Glutamatergic neuron (in vitro differentiated cells): ENCODE data around the gene ATAT1. TPM values are rescaled to one million over a fixed set of nuclear protein-coding genes. Genes with fewer than 3 reads are reported as not detected.
"Not testable (repeated sequence)": the region's sequence is repeated elsewhere in the genome, so short reads cannot be mapped to it uniquely, and the experiment has no call there.

Experiments used
- DNase-seq: peaks from one replicate; pipeline ENCODE4 v3.0.0; 2022
- H3K27ac Mint-ChIP-seq: one replicate; pipeline ENCODE4 v1.8.0; 2020; ENCODE audit warnings: mild to moderate bottlenecking, mixed read lengths, inconsistent platforms; ENCODE audit not compliant: unreplicated experiment
- H3K27me3 Mint-ChIP-seq: one replicate; pipeline ENCODE4 v1.8.0; 2020; ENCODE audit warnings: mild to moderate bottlenecking, moderate library complexity, mixed read lengths, inconsistent platforms; ENCODE audit not compliant: unreplicated experiment
- H3K36me3 Mint-ChIP-seq: one replicate; pipeline ENCODE4 v1.8.0; 2020; ENCODE audit warnings: mild to moderate bottlenecking, mixed read lengths, inconsistent platforms; ENCODE audit not compliant: unreplicated experiment
- H3K4me1 Mint-ChIP-seq: one replicate; pipeline ENCODE4 v1.8.0; 2020; ENCODE audit warnings: mild to moderate bottlenecking, low read depth, mixed read lengths, inconsistent platforms; ENCODE audit not compliant: unreplicated experiment
- H3K4me3 Mint-ChIP-seq: one replicate; pipeline ENCODE4 v1.8.0; 2020; ENCODE audit warnings: mild to moderate bottlenecking, mixed read lengths, inconsistent platforms; ENCODE audit not compliant: unreplicated experiment
- H3K9me3 Mint-ChIP-seq: one replicate; pipeline ENCODE4 v1.8.0; 2020; ENCODE audit warnings: mild to moderate bottlenecking, moderate library complexity, mixed read lengths, inconsistent platforms; ENCODE audit not compliant: unreplicated experiment
- total RNA-seq: library from RNA; stranded (reverse); fragmentation: NEBNext Ultra II Directional; extraction: Animal tissue kit (Norgen Biotek cat#: 25700); gene quantifications from one replicate; pipeline ENCODE4 v1.2.1, GENCODE V29; 2021; ENCODE audit not compliant: unreplicated experiment
- TF ChIP-seq, protein P1 (sequence below): fragments of 200-600 bp; sonication (generic); IDR thresholded peaks from one replicate; pipeline ENCODE4 v1.5.0; 2021; ENCODE audit not compliant: partially characterized antibody, unreplicated experiment

The ATAT1 gene
- total RNA-seq, 1 donor from 2014 or later = 131 TPM

DNA sequence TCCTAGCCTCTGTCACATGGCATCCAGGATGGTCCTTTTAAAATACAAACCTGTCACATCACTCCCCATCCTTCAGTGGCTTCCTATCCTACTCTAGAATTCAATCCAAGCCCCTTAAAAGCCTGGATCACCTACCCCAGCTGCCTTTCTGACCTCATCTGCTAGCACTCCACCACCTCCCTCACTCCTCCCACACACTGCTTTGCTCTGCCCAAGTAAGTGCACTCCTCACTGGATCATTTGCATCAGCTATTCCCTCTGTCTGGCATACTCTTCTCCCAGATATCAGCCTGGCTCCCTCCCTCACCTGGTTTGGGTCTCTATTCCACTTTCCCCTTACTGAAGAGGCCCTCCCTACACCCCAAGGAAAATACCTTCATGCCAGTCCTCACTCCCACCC is 30.8 kb downstream of the ATAT1 start:
- H3K27me3 Mint-ChIP-seq = peaks cover 2% of the 10 kb centered on the region
- TF ChIP-seq, protein P1, sequence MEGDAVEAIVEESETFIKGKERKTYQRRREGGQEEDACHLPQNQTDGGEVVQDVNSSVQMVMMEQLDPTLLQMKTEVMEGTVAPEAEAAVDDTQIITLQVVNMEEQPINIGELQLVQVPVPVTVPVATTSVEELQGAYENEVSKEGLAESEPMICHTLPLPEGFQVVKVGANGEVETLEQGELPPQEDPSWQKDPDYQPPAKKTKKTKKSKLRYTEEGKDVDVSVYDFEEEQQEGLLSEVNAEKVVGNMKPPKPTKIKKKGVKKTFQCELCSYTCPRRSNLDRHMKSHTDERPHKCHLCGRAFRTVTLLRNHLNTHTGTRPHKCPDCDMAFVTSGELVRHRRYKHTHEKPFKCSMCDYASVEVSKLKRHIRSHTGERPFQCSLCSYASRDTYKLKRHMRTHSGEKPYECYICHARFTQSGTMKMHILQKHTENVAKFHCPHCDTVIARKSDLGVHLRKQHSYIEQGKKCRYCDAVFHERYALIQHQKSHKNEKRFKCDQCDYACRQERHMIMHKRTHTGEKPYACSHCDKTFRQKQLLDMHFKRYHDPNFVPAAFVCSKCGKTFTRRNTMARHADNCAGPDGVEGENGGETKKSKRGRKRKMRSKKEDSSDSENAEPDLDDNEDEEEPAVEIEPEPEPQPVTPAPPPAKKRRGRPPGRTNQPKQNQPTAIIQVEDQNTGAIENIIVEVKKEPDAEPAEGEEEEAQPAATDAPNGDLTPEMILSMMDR = no peak
- no peak overlapping the region for H3K27ac Mint-ChIP-seq
- peaks cover 1% of the 10 kb centered on the region for H3K9me3 Mint-ChIP-seq
- DNase-seq = no peak
- no peaks in the 10 kb centered on the region for H3K36me3 Mint-ChIP-seq
- no peaks in the 10 kb centered on the region for H3K4me1 Mint-ChIP-seq
- H3K4me3 Mint-ChIP-seq = no peak overlapping the region

DNA sequence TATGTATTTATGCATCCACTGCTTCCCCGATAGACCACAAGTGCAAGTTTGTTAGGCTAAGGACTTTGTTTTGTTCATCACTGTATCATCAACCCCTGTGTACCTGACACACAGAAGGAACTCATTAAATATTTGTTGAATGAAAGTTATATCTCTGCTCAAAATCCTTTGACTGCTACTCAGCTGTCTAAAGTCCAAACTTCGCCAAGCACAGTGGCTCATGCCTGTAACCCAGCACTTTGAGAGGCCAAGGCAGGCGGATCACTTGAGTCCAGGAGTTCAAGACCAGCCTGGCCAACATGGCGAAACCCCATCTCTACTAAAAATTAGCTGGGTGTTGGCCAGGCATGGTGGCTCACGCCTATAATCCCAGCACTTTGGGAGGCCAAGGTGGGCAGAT is 31.2 kb downstream of the ATAT1 start:
- H3K36me3 Mint-ChIP-seq, H3K4me1 Mint-ChIP-seq, H3K27me3 Mint-ChIP-seq, H3K4me3 Mint-ChIP-seq, H3K27ac Mint-ChIP-seq, DNase-seq, H3K9me3 Mint-ChIP-seq: not testable (repeated sequence)

DNA sequence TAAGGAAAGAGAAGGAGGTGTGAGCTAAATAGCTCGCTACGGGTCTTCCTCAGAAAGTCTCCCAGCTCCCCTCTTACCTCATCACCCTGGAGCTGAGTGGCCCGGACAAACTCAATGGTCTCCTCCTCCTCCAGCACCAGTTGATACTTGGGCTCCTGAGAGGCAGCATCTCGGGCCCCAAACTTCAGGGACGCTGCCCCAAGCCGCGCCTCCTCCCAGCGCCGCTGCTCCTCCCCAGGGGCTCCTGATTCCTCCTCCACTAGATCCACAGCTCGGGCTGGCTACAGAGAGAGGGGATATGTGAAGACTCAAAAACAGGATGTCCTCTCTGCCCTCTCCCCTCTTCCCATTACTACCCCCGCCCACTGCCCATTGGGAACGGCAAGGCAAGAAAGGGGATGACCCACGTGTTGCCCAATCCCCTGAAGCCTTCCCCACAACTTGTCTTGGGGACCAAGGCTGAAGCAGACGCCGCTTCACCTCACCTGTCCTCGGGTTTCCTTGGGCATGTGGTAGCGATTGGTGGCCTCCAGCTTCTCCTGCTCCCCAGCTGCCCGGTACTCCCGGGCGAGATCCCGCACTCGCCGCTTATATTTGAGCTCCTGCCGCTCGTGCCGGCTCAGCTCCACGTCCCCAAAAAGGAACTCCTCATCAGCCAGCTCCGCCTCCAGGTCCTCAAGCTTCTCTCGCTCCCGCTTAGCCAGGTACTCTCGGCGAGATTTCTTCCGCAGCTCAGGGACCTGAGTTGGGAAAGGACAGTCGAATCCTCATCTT is 38.5 kb downstream of the ATAT1 start:
- H3K27me3 Mint-ChIP-seq = no peaks in the 10 kb centered on the region
- H3K4me3 Mint-ChIP-seq = no peak overlapping the region
- TF ChIP-seq, protein P1 = no peak
- H3K9me3 Mint-ChIP-seq = no peaks in the 10 kb centered on the region
- DNase-seq = no peak
- no peak overlapping the region for H3K27ac Mint-ChIP-seq
- no peaks in the 10 kb centered on the region for H3K36me3 Mint-ChIP-seq
- H3K4me1 Mint-ChIP-seq = no peaks in the 10 kb centered on the region

DNA sequence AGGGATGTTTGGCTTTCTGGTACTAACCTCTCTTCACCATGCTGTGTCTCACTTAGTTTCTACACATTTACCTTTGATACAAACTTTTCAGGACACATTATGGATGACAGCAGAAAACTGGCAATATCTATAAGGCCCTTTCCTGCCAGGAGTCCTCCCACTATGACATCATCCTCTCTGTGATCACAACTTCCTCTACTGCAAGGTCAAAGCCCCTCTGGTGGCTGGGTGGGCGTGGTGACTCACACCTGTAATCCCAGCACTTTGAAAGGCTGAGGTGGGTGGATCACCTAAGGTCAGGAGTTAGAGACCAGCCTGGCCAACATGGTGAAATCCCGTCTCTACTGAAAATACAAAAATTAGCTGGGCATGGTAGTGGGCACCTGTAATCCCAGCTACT is 39.6 kb downstream of the ATAT1 start:
- not testable (repeated sequence) for H3K27ac Mint-ChIP-seq, H3K36me3 Mint-ChIP-seq

DNA sequence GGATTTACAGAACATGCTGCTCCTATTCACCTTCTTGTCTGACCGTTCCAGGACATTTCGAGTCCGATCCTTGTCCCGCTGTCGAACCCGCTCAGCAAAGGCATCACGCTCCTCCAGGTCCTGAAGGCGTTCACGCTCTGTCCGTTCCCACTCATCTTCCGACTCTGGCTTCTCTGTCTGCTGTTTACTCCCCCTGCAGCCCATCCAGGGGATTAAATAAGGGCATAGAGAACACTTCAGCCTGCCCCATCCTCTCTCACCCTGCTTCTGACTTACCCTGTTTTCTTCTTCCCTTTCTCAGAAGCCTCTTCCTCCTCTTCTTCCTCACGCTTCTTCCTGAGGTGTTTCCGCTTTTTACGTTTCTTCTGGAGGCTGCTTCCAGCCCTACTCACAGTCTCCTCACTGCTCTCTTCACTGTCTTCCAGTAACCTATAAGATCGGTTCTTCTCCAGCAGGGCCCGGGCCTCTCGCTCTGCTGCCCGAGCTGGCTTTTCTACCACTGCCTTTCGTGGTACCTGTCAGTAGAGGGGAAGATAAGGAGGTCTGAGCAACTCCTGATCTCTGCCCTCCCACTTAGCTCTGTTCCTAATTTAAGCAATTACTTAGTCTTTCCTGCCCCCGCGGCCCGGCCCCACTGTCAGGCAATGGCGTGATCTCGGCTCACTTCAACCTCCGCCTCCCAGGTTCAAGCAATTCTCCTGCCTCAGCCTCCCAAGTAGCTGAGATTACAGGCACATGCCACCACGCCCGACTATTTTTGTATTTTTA is 44.3 kb downstream of the ATAT1 start:
- peak overlapping the region; percentile 54 for H3K27ac Mint-ChIP-seq
- TF ChIP-seq, protein P1 = no peak
- peaks cover 6% of the 10 kb centered on the region for H3K4me1 Mint-ChIP-seq
- no peak for DNase-seq
- peaks cover 4% of the 10 kb centered on the region for H3K27me3 Mint-ChIP-seq
- no peaks in the 10 kb centered on the region for H3K36me3 Mint-ChIP-seq
- H3K9me3 Mint-ChIP-seq = peaks cover under 1% of the 10 kb centered on the region
- peak overlapping the region; percentile 74 for H3K4me3 Mint-ChIP-seq

More for the DNA sequence above, 39.6 kb downstream of the ATAT1 start:
- not testable (repeated sequence) for H3K4me1 Mint-ChIP-seq, H3K9me3 Mint-ChIP-seq, H3K4me3 Mint-ChIP-seq, H3K27me3 Mint-ChIP-seq, DNase-seq
